Stimulated activated CD8-positive, alpha-beta memory T cell treated with anti-CD3 and anti-CD28 coated beads, Interleukin-2, amount 100 ng/mL, for 48 hours (primary cell): Measurements from ENCODE around the gene SMIM1.
A peak's percentile ranks its signal among the peaks of the same experiment; 100 is the strongest.
"Not testable (repeated sequence)": the region's sequence is repeated elsewhere in the genome, so short reads cannot be mapped to it uniquely, and the experiment has no call there.

Experiments used
- DNase-seq, 2 donors: peaks; one replicate each; pipeline ENCODE4 v3.0.0-alpha.2; 2020; ENCODE audit warnings: low read depth in 2 of 2

The SMIM1 gene

DNA sequence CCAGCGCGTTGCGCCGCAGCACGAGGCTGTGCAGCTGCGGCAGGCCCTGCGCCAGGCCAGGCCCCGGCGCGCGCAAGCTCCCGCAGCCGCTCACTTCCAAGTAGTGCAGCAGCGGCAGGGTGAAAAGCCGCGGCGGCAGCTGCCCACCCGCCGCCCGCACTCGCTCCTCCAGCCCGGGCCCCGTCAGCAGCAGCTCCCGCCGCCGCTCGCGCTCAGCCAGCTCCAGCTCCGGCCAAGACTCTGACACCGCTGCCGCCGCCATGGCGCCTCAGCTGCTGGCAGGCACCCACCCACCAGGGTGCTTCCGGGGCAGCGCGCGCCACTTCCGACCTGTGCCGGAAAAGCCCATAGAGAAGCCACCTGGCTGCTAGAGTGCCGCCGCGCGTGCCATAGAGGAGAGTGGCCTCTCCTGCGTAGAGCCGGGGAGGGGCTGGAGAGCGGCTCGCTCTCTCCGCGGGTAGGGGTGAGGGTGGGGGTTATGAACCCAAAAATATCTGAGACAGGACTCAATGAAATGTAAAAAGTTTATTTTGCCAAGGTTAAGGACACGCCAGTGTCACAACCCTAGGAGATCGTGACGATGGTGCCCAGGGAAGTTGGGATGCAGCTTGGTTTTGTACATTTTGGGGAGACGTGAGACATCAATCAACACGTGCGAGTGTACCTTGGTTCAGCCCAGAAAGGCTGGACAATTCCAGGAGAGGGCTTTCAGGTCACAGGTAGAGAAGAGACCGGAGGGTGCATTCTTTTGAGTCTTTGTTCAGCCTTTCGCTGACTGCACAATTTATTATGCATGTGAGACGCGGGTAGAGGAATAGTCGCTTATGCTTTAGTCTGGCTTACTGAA, 23.9 kb downstream of the SMIM1 start, which contains the start of gene LRRC47:
Gene LRRC47 (minus strand): TSS at position 284 of the 847 bp plus-strand sequence. CDS start 22 bp downstream, at position 262.
- peak; percentile 92 to 94 for DNase-seq

DNA sequence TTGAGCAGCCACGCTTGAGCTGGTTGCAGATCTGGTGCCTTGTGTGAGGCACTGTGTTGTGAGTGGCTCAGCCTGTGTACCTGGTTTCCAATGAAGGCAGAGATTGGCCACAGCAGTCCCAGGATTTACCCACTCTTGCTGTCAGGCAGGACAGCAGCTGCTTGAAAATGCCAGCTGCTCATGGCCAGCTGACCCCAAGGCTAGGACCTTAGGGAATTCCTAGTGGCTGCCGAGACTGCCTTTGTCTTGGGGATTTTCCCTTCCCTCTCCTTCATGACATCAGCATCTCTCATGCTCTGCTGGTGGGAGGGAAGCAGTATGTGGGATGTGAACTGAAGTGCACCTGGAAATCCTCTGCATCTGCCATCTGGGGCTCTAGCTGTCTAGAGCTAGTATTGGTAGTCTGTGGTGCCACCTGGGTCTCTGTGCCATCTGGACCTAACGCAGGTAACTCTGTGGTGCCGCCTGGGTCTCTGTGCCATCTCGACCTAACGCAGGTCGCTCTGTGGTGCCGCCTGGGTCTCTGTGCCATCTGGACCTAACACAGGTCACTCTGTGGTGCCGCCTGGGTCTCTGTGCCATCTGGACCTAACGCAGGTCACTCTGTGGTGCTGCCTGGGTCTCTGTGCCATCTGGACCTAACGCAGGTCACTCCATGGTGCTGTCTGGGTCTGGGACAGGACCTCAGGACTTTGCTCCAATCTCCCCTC, 27.6 kb downstream of the SMIM1 start:
- DNase-seq, result no peak

DNA sequence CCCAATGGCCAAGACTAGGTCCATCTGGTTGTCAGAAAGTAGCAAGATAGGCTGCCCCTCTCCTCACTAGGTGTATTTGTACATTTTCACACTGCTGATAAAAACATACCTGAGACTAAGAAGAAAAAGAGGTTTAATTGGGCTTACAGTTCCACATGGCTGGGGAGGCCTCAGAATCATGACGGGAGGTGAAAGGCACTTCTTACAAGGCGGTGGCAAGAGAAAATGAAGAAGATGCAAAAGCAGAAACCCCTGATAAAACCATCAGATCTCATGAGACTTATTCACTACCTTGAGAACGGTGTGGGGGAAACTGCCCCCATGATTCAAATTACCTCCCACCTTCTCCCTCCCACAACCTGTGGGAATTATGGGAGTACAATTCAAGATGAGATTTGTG, 28.2 kb downstream of the SMIM1 start:
- DNase-seq, result not testable (repeated sequence)

DNA sequence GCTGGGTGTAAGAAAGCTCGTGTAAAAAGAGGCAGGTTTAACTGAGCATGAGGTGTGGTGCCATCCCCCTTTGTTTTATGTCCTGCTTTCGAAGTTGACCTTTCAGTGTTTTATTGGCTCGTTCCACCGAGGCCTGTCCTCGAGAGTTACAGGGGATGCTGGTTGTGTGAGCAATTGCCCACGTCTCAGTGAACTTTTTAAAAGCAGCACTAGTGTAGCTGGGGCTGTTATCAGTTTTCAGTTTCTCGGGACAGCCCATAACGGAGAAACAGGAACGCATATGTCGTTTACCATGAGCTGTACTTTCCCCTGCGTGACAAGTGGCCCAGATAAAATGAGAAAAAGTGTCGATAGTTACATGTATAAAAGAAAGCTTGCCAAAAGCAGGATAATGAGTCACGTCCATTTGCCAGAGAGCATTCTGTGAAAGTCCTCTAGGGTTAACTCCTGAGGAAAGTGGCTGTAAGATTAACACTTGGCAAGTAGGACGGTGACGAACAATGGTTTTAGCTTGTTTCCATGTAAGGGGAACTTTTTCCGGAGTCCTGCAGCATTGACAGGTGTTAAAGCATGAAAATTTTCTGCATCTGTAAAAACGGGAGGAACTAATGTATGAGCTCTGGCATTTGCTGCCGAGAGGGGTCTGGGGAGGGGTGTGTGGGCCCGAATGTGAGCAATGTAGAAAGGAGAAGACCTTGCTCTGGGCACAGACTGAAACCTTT, 31.5 kb downstream of the SMIM1 start:
- DNase-seq, result no peak

DNA sequence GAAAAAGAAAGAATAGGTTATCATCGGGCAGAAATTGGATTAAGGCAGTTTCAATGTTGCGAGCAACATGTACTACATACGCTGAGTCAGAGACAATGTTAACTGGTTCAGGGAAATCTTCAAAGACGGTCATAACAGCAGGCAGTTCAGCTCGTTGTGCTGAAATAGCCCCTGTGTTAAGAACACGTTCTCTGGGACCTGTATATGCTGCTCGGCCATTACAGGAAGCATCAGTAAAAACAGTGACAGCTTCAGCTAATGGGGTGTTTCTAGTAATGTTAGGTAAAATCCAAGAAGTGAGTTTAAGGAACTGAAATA, 32.0 kb downstream of the SMIM1 start:
- DNase-seq, result not testable (repeated sequence)

DNA sequence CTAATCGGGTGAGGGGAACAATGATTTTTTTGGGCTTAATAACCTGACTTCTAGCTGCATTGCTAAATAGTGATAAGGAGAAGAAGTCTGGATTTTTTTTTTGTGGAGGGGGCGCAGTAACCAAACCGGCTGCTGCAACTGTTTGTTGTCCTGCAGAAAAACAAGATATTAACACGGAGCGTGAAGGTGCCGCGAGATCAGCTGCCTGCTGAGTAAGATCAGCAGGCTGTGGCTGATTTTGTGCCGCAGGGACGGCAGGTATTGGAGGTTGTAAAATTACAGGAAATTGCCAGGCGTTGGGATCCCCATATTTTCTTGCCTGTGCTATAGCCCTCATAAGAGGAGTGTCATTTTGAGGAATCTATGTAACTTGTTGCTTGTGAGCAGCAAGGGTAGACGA, 32.5 kb downstream of the SMIM1 start:
- no peak for DNase-seq

DNA sequence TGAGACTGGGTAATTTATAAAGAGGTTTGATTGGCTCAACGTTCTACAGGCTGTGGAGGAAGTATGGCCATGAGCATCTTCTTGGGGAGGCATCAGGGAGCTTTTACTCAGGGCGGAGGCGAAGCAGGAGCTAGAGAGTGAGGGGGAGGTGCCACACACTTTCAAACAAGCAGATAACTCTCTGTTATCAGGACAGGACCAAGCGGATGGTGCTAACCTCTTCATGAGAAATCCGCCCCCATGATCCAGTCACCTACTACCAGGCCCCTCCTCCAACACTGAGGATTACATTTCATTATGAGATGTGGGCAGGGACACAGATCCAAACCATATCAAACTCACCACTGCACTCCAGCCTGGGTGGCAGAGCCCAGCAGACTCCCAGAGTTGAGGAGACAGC, 35.2 kb downstream of the SMIM1 start:
- DNase-seq, result no peak

DNA sequence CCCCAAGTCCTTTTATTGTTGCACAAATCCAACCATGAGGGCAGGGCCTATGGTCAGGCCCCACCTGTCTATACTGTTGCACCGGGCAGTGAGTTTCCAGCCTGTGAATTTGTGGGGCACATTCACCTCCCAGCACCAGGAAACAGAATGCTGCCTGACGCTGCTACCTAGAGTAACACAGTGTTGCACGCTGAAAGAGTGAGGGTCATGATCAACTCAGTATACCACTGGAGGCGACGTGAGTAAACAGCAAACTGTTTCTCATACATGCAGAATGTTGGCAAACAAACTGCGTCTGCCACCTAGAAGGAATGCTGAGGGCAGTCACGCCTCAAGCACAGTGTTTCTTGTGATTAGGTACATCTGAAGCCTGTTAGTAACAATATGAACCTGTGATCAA, 37.1 kb downstream of the SMIM1 start:
- no peak for DNase-seq

DNA sequence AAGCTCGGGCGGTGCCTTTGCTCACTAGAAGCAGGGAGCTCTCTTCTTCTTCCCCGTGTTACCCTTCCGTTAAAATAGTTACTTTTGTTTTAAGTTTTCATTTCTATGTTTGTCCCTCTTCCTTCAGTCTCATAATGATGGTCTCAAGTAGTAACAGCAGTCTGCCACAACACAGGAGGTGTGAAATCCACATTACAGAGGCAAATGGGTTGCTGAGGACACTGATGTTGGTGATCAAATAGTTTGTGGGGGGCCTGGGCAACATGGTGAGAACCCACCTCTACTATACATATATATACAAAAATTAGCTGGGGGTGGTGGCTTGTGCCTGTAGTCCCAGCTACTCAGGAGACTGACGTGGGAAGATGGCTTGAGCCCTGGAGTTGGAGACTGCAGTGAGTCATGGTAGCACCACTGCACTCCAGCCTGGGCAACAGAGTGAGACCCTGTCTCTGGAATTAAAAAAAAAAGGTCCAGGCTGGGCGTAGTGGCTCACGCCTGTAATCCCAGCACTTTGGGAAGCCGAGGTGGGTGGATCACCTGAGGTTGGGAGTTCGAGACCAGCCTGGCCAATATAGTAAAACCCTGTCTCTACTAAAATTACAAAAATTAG, 37.7 kb downstream of the SMIM1 start:
- not testable (repeated sequence) for DNase-seq

DNA sequence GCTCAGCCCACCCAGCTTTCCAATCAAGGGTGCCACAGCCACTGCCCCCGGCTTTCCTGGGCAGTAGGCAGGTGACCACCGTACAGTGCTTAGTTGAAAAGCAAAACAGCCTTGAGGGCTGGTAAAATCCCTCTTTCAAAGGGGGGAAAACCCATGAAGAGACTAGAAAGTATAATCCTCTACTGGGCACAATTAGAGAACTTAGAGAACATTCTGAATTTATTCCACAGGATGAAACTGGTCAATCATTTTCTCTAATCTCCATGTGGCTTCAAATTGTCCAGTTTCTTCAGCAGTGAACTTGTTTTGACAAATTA, 39.0 kb downstream of the SMIM1 start:
- no peak for DNase-seq

DNA sequence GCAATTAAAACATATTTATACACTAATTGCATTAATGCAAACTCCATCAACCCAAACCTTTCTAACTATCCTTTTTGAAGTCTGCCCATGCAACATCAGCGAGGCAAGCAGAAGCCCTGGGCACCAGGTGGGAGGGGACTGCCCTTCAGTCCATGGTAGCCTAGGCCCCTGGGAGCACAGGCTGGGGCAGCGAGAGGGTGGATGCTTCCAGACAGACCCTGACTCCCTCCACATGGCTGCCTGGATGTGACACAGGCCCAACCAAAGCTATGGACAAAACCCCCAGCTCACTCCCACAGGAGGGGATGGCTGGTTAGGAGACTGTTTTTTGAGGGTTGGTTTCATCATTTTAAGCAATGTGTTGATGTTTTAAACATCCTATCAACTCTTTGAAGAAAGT, 41.5 kb downstream of the SMIM1 start:
- no peak for DNase-seq

DNA sequence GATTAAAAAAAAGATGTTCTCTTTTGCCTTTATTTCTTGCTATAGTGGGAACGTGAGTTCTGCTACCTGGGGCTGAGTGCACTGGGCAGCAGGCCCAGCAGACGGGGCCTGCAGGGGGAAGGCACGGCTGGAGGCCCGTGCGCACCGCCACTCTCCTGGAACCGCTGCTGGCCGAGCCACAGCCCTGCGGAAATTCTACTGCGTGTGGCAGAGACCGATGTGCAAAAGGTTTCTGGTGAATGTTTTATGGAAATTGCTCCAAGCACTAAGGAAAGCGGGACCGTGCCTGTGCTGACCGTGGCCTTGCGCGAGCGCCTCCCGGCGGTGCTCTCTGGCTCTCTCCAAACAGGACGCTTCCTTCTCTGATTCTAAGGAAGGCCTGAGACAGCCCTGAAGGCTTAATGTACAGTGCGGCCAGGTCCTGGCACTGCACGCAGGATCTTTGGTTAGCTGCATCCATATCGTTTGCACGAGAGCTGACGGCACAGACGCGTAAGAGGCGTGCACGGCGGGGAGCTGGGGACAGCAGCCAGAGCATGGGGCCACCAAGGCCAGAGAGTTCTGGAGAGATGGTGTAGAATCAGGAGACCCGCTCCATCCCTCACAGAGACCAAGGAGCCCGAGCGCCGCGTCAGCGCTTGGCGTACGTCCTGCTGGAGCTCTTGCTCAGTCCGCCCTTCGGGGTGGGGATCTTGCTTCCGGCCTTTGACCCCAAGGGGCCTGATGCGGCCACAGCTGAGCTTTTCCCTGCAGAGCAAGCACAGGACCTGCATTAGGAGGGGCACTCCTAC, 42.4 kb downstream of the SMIM1 start:
- no peak for DNase-seq

DNA sequence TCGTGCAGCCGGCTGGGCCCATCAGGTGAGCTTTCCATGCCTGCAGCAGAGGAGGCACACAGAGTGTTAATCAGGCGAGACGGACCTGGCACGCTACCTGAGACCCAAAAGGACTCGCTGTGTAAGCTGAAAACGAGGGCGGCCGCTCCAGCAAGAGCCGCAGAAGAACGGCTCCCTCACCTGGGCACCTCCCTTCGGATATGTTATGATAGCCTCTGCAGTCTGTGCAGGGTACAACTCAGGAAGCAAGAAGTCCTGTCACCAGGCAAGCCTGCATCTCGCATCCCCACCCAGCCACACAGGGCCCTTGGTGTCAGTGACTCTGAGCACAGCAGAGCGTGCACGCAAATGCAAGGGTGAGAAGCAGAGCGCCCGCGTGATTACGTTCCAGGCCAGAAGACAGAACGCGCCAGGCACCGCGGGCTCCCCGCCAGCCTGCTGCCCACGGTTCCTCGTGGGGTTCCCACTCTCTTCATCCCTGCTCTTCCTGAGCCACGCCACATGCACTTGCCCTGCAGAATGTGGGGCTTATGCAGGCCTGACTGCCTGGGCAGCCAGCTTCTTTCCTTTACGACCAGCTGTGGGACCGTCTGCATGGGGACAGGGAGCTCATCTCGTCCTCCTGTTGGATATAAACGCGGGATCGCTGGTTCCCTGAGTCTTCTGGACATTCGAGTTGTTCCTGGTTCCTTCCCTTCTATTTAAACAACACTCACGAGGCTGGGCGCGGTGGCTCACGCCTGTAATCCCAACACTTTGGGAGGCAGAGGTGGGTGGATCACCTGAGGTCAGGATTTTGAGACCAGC, 44.0 kb downstream of the SMIM1 start:
- no peak for DNase-seq

DNA sequence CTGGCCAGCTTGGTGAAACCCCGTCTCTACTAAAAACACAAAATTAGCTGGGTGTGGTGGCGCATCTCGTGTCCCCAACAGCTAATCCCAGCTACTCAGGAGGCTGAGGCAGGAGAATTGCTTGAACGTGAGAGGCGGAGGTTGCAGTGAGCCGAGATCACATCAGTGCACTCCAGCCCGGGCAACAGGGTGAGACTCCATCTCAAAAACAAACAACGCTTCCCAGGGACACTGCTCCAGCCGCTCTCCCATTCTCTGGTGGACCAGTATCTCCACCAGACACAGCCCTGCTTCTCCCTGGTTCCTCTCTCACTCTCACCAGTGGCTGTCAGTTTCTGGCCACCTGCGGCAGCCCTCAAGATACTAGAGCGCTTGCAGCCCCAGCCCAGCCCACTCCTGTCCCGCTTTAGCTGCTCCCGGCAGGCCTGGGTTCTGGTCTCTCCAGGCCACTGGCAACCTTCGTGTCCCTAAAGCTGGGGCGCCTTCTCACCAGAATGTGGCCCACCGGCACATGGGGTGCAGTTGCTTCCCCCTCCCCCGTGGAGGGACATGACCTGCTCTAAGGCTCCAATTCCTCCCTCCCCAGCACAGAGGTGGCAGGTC, 44.7 kb downstream of the SMIM1 start:
- no peak for DNase-seq

DNA sequence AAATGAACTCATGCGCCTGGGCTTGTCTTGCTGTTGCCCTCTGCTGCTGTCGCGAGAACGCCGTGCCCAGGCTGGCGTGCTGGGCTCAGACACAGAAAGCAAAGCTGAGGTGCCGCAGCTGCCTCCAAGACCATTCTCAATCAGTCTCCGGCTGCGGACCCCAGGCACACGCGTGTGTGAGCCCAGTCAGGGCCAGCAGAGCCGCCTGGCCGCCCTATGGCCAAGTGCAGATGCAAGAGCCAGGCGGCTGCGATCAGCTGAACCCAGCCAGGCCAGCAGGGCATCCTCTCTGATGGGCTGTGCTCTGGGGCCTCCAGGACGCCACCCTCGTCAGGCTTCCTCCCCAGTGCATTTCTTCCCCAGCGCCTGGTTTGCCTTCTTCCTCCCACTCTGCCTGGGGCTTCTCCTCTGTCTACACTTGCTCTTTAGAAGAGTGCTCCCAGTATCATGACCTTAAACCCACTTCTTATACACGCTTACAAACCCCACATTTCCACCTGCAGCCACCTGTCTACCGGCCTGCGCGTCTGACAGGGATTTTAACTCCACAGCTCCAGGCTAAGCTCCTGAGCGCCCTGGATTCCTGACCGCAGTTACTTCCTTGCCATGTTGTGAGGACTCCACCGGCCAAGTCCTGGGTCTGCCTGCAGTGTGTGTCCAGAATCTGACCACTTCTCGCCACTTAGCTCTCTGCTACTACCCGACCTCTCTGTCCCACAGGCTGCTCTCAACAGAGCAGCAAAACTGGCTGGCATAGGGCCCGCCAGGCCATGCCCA, 45.5 kb downstream of the SMIM1 start:
- no peak for DNase-seq

DNA sequence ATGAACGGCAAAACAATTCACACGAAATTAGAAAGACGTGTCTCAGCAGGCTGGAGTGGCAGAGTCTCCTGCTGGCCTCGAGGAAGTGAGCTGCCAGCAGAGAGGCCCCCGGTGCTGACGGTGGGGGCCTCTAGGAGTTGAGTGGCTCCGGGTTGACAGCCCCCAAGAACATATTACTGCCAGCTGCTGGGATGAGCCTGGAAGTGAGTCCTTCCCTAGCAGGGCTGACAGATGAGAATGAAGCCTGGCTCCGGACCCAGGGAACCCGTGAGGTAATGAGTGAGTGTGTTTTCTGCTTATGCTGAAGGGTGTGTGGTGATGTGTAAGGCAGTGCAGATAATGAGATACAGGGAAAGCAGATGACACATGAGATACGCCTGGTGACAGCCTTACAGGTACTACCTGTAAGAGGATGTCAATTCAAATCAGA, 47.2 kb downstream of the SMIM1 start:
- no peak for DNase-seq

DNA sequence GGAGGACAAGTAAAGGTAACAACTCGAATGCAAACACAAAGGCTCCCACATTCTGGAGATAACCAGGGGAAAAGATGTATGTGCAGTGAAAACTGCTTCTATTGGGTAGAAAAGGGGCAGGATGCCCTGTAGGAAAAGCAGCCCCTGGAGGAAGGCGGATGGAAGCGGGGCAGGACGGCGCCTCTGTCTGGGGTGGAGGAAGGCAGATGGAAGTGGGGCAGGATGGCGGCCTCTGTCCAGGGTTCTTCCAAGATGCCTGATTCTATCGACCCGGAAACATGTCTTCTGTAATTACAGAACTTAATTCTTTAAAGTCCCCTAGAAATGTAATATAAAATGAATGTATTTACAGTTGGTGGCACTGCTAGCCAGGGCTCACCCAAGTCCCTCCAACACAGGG, 47.8 kb downstream of the SMIM1 start:
- no peak for DNase-seq

DNA sequence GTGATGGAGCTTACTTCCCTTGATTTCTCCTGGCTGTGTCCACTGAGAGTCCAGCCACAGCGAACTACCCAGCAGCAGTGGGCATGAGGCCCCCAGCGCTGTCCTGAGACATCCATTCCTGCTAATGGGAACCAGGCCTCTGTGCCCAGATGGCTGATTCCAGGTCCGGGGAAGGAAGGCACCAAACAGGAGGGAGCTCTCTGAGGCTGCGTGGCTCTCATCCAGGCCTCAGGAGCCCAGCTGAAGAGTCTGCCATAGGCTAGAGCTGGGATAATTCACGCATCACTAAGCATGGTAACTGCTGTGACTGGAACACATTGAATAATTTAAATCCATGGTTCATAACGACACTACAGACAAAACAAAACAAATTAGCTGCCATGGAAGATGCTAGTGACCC, 48.5 kb downstream of the SMIM1 start:
- no peak for DNase-seq

DNA sequence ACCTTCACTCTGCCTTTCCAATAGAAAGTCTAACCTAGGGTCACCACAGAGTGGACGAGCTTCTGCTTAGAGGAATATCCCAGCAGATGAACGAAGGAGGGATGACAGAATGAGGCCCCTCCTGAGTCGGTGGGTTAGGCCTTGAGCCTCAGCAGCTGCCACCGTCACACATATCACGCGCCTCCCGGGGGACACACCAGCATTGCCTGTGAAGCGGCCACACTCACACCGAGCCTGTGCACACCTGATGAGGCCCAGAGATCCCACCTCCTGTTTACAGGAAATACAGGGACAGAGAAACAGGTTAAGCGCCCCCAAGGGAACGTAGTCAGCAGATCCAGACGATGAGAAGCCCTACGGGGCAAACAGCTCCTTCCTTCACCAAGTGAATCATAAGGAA, 48.9 kb downstream of the SMIM1 start:
- no peak for DNase-seq

DNA sequence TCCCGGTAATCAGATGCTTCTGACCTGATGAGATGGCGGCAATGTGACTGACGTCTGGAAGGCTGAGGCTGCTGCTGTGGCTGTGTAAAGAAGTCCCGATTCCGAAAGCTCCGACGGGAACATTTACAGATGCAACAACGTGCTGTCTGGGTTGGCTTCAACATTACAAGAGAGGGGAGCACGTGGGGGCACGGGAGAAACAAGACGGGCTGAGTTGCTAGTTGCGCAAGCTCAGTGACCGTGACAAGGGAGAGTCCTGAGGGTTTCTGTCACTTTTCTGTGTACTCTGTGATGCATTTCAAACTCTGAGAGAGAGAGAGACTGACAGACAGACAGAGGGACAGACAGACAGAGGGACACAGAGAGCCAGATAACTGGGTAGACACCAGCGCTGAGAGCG, 49.4 kb downstream of the SMIM1 start:
- no peak for DNase-seq
